Measurements from ENCODE around the gene VAMP2. TPM values are rescaled to one million over a fixed set of nuclear protein-coding genes. Genes with fewer than 3 reads are reported as not detected.

Gene VAMP2
- total and polyA plus RNA-seq, 2 donors (not counting 1 experiment from before 2014, with no cell fraction given), result 162 to 209 TPM

DNA sequence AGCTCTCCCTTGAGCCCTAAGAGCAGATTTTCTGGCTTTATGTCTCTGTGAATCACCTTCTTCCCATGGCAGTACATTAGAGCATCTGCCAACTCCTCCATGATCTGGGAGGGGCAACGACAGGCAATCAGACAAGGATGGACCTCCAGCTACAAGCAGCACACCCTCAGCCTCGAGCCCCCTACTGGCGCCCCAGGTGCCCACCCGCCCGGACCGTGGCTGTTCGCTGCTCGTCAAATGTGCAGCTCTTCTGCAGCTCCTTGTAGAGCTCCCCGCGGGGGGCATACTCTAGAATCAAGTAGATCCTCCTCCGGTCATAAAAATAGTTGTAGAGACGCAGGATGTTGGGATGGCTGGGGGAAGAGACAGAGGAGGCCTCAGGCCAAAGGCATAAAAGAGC lies 43.8 kb upstream of the VAMP2 start:
- Histone ChIP-seq H3K79me2 (ENCODE audit: control insufficient read depth, insufficient read depth, low read length) (peaks cover 5% of the 10 kb centered on the region), H3K4me2 (replicated peaks; ENCODE audit: low read depth, low read length, poor library complexity, severe bottlenecking) (no peak overlapping the region), H3K27me3 (replicated peaks in 1 of 4; ENCODE audit: control extremely low read depth in 1 of 4, control insufficient read depth in 3 of 4, insufficient read depth in 4 of 4, low read length in 3 of 4) (no peaks in the 10 kb centered on the region), H3K9me3 (ENCODE audit: control extremely low read depth in 1 of 3, control insufficient read depth in 2 of 3, insufficient read depth in 1 of 3, low read length in 2 of 3) (no peaks in the 10 kb centered on the region), H3K4me1 (ENCODE audit: control insufficient read depth in 2 of 2, insufficient read depth in 2 of 2, low read length in 2 of 2) (peaks cover 9 to 22% of the 10 kb centered on the region in 2 donors), H3K9ac (ENCODE audit: low read length) (no peak overlapping the region), H3K27ac (ENCODE audit: low read length in 2 of 2) (no peak overlapping the region), H4K20me1 (ENCODE audit: control insufficient read depth, insufficient read depth, low read length, poor library complexity, severe bottlenecking) (no peaks in the 10 kb centered on the region), H3K4me3 (ENCODE audit: control extremely low read depth in 1 of 5, extremely low read depth in 1 of 5, insufficient read depth in 1 of 5, low read depth in 2 of 5, low read length in 4 of 5) (no peak overlapping the region), H2AFZ (ENCODE audit: insufficient read depth, low read depth, low read length, poor library complexity, severe bottlenecking) (no peak overlapping the region), H3K36me3 (replicated peaks in 1 of 2; ENCODE audit: control extremely low read depth in 1 of 2, control insufficient read depth in 1 of 2, extremely low read depth in 1 of 2, insufficient read depth in 2 of 2, low read length in 1 of 2) (no peaks in the 10 kb centered on the region)
- TF ChIP-seq, protein P1, sequence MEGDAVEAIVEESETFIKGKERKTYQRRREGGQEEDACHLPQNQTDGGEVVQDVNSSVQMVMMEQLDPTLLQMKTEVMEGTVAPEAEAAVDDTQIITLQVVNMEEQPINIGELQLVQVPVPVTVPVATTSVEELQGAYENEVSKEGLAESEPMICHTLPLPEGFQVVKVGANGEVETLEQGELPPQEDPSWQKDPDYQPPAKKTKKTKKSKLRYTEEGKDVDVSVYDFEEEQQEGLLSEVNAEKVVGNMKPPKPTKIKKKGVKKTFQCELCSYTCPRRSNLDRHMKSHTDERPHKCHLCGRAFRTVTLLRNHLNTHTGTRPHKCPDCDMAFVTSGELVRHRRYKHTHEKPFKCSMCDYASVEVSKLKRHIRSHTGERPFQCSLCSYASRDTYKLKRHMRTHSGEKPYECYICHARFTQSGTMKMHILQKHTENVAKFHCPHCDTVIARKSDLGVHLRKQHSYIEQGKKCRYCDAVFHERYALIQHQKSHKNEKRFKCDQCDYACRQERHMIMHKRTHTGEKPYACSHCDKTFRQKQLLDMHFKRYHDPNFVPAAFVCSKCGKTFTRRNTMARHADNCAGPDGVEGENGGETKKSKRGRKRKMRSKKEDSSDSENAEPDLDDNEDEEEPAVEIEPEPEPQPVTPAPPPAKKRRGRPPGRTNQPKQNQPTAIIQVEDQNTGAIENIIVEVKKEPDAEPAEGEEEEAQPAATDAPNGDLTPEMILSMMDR (IDR thresholded peaks at IDR 0.05), result no peak
- no peak for TF ChIP-seq EZH2 (IDR thresholded peaks at IDR 0.05; ENCODE audit: borderline replicate concordance, insufficient read depth, low read depth, low read length, poor library complexity, severe bottlenecking)
- ChIA-PET POLR2A (interaction anchor here (0.9 kb wide), 1 partner anchor 10 kb away, joined by 3 read pairs; no protein-coding TSS in a partner anchor), CTCF (interaction anchor here (0.6 to 0.9 kb wide), 2 partner anchors 26 to 45 kb away, joined by 3 read pairs; no protein-coding TSS in a partner anchor)
- 99% methylated on average over 9 of the region's 12 CpGs for WGBS (ENCODE audit: insufficient coverage)
- Mint-ChIP-seq H3K27me3 (no peaks in the 10 kb centered on the region), H3K4me3 (no peak overlapping the region), H3K4me1 (peaks cover 15% of the 10 kb centered on the region), H3K9me3 (ENCODE audit: insufficient read depth) (no peaks in the 10 kb centered on the region), H3K27ac (no peak overlapping the region)
- intact Hi-C loops (cut with micrococcal nuclease), result no loop called here
- DNase-seq (no peak), ATAC-seq (ENCODE audit: low read depth) (no peak)

DNA sequence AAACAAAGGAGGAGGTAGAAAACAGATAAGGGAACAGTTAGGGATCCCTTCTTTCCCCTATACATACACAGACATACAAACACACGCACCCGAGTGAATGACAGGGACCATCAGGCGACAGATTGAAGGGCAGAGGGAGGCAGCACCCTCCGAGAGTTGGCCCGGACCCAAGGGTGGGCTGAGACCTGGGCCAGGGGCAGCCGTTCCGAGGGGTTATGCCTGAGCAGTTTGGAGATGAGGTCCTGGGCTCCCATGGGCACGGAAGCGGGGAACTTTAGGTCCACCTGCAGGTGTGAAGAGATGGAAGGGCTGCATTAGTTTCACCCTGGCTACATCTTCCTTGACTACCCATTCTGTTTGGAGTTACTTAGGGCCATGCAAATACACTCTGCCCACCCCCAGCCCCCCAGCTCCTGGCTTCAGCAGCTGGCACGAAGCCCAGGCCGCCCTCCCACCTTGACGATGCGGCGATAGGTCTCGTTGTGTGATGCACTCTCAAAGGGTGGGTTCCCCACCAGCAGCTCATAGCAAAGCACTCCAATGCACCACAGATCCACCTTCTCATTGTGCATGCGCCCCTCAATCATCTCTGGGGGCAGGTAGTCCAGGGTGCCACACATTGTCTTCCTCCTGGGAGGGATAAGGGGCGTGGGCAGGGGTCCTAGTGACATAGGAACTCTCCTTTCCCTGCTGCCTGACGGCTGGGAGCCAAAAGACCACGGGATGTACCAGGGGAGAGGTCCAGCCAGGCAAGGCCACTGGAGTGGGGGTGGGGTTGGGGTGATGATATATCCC lies 42.2 kb upstream of the VAMP2 start:
- Mint-ChIP-seq H3K4me3 (no peak overlapping the region), H3K4me1 (peaks cover 7% of the 10 kb centered on the region), H3K9me3 (ENCODE audit: insufficient read depth) (no peaks in the 10 kb centered on the region), H3K27me3 (no peaks in the 10 kb centered on the region), H3K27ac (no peak overlapping the region)
- intact Hi-C loops (cut with micrococcal nuclease), result no loop called here
- Histone ChIP-seq H4K20me1 (ENCODE audit: control insufficient read depth, insufficient read depth, low read length, poor library complexity, severe bottlenecking) (no peaks in the 10 kb centered on the region), H3K36me3 (replicated peaks in 1 of 2; ENCODE audit: control extremely low read depth in 1 of 2, control insufficient read depth in 1 of 2, extremely low read depth in 1 of 2, insufficient read depth in 2 of 2, low read length in 1 of 2) (no peaks in the 10 kb centered on the region), H2AFZ (ENCODE audit: insufficient read depth, low read depth, low read length, poor library complexity, severe bottlenecking) (no peak overlapping the region), H3K27me3 (replicated peaks in 1 of 4; ENCODE audit: control extremely low read depth in 1 of 4, control insufficient read depth in 3 of 4, insufficient read depth in 4 of 4, low read length in 3 of 4) (no peaks in the 10 kb centered on the region), H3K27ac (ENCODE audit: low read length in 2 of 2) (no peak overlapping the region), H3K4me3 (ENCODE audit: control extremely low read depth in 1 of 5, extremely low read depth in 1 of 5, insufficient read depth in 1 of 5, low read depth in 2 of 5, low read length in 4 of 5) (no peak overlapping the region), H3K9me3 (ENCODE audit: control extremely low read depth in 1 of 3, control insufficient read depth in 2 of 3, insufficient read depth in 1 of 3, low read length in 2 of 3) (no peaks in the 10 kb centered on the region), H3K4me1 (ENCODE audit: control insufficient read depth in 2 of 2, insufficient read depth in 2 of 2, low read length in 2 of 2) (peaks cover 2 to 16% of the 10 kb centered on the region in 2 donors), H3K9ac (ENCODE audit: low read length) (no peak overlapping the region), H3K4me2 (replicated peaks; ENCODE audit: low read depth, low read length, poor library complexity, severe bottlenecking) (no peak overlapping the region), H3K79me2 (ENCODE audit: control insufficient read depth, insufficient read depth, low read length) (peaks cover 2% of the 10 kb centered on the region)
- POLR2A ChIA-PET, result interaction anchor here (1.0 kb wide), 1 partner anchor 14 kb away, joined by 3 read pairs; no protein-coding TSS in a partner anchor
- DNase-seq (no peak), ATAC-seq (ENCODE audit: low read depth) (no peak)
- CTCF ChIA-PET, result interaction anchor here (1.2 kb wide), 1 partner anchor 13 kb away, joined by 3 read pairs; no protein-coding TSS in a partner anchor
- no peak for TF ChIP-seq EZH2 (IDR thresholded peaks at IDR 0.05; ENCODE audit: borderline replicate concordance, insufficient read depth, low read depth, low read length, poor library complexity, severe bottlenecking)
- TF ChIP-seq, protein P1 (IDR thresholded peaks at IDR 0.05), result no peak
- WGBS (ENCODE audit: insufficient coverage), result 99% methylated on average over 15 of the region's 19 CpGs

Measured in B cell (primary cell).